MG63 (cell line): ENCODE data around the gene HS6ST1. TPM values are rescaled to one million over a fixed set of nuclear protein-coding genes. Genes with fewer than 3 reads are reported as not detected.

Source experiments
- DNase-seq: peaks from one replicate; pipeline ENCODE4 v3.0.0-alpha.2; 2020
- H3K27me3 ChIP-seq: fragments of 250-450 bp; sonication (Bioruptor Pico); 2 replicates; pipeline ENCODE4 v1.5.1; 2020; ENCODE audit warnings: mild to moderate bottlenecking, moderate library complexity
- H3K36me3 ChIP-seq: fragments of 250-450 bp; sonication (Bioruptor Pico); 2 replicates; pipeline ENCODE4 v1.5.1; 2020; ENCODE audit warnings: mild to moderate bottlenecking, moderate library complexity
- H3K4me3 ChIP-seq: fragments of 250-450 bp; sonication (Bioruptor Pico); 2 replicates; pipeline ENCODE4 v1.5.1; 2020; ENCODE audit warnings: mild to moderate bottlenecking, moderate library complexity
- H3K9me3 ChIP-seq: fragments of 250-450 bp; sonication (Bioruptor Pico); 2 replicates; pipeline ENCODE4 v1.5.1; 2020; ENCODE audit warnings: mild to moderate bottlenecking, moderate library complexity
- total RNA-seq: library from RNA; depleted of rRNA; stranded (reverse); fragments of >200 nt; shearing (Covaris generic); gene quantifications from 2 replicates; pipeline ENCODE4 v1.2.3, GENCODE V29; 2014; ENCODE audit warnings: low replicate concordance

HS6ST1 gene
- total RNA-seq, 1 experiment from 2014 or later, result 32.5 TPM

DNA sequence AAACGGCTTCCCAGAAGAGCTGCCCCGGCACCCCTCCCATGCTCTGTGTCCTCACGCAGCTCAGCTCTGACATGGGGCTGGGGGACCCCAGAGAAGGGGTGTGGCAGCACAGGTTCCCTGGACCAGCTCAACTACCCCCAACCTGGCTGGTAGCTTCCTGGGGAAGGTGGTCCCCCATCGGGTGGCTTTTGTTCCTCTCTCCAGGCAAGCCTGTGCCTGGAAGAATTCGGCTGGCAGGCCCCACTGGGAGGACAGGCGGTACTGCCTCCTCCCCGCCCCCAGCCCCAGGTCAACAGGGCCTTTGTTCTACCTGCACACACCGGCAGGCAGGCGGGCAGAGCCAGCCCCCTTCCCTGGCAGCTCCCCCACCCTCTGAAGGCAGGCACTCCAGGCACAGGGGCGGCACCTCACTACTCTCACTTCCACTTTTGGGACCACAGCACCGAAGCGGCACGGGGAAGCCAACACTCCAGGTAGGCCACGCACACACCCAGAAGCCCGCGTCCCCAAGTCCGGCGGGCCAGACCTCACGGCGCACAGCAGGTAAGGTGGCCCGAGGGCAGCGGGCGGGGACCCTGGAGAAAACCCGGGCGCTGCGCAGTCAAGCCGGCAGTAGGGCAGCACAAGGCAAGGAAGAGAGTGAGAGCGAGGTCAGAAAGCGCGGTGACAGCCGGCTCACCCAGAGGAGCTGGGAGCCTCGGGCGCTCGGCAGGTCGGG, 1.3 kb downstream of the HS6ST1 start:
- Histone ChIP-seq H3K27me3 (no peaks in the 10 kb centered on the region), H3K4me3 (peak overlapping the region; percentile 59), H3K9me3 (no peaks in the 10 kb centered on the region), H3K36me3 (no peaks in the 10 kb centered on the region)
- no peak for DNase-seq

- peak overlapping the region; percentile 59 for H3K4me3 ChIP-seq
- DNase-seq, result no peak
- no peaks in the 10 kb centered on the region for H3K9me3 ChIP-seq
- no peaks in the 10 kb centered on the region for H3K36me3 ChIP-seq
- H3K27me3 ChIP-seq, result no peaks in the 10 kb centered on the region
Observed at GRCh38 chr2:128316777-128317180, 1.9 kb downstream of the HS6ST1 start.

- Histone ChIP-seq H3K9me3 (no peaks in the 10 kb centered on the region), H3K27me3 (no peaks in the 10 kb centered on the region), H3K36me3 (no peaks in the 10 kb centered on the region), H3K4me3 (peak overlapping the region; percentile 59)
- DNase-seq, result no peak
Observed at GRCh38 chr2:128315829-128316776, 2.6 kb downstream of the HS6ST1 start.

DNA sequence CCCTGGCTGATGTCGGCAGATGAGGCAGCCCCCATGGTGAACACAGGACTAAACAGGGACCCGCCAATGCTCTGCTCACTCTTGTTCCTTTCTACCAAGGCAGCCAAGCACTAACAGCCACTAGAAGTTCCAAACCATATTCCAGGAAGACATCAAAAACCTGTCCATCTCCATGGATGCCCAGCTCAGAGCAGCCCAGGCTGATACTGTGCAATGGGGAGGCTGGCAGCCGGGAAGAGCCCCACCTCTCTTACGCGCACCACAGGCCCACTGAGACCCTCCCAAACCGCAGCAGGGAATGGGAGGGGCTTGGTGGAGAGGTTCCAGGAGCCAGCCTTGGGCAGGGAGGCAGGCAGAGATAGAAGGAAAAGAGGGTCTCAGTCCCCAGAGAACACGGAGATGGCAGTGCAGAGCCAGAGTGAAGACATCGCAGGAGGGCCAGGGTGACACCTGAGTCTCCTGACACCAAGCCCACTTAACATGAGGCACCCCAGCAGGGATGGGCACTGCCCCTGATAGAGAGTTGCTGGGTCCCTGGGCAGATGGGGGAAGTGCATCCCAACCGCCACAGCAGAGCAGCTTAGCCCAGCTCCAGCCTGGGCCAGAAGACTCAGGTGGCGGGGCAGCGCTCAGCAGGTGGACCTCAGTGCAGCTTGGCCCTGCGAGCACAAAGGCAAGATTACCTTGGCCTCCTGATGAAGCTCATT, 3.4 kb downstream of the HS6ST1 start:
- Histone ChIP-seq H3K27me3 (no peaks in the 10 kb centered on the region), H3K4me3 (no peak overlapping the region), H3K36me3 (no peaks in the 10 kb centered on the region), H3K9me3 (no peaks in the 10 kb centered on the region)
- no peak for DNase-seq

DNA sequence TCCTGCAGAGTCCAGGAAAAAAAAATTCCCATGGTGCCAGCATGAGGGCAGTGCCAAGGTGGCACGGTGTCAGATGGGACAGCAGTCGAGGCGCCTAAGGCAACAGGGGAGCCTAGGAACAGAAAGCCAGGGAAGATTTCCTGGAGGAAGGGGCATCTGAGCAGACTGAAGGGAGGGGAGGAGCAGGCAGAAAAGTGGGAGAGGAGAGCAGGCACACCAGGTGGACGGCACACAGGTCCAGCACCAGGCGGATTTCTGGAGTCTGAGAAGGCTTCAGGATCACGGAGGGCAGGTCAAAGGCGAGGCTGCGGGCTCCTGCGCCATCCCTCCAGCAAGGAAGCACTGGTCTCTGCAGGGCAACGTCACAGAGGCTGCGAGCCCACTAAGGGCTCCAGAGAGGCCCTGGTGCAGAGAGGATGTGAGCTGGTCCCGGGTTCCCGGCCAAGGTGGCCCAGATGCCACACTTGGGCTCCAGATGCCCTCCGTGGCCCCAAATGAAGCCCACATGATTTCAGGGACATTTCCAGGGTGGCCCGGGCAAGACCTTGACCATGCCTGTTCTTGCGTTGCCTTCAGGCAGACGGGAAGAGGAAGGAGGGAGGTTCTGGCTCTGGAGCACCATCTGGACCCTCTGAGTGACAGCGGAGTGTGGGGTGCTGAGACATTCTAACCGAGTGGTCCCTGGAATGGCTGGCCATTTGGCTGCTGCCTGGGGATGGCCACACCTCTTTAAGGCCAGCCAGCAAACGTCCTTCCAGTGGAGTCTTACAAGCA, 4.1 kb downstream of the HS6ST1 start:
- no peaks in the 10 kb centered on the region for H3K36me3 ChIP-seq
- no peaks in the 10 kb centered on the region for H3K9me3 ChIP-seq
- no peak overlapping the region for H3K4me3 ChIP-seq
- no peak for DNase-seq
- no peaks in the 10 kb centered on the region for H3K27me3 ChIP-seq

DNA sequence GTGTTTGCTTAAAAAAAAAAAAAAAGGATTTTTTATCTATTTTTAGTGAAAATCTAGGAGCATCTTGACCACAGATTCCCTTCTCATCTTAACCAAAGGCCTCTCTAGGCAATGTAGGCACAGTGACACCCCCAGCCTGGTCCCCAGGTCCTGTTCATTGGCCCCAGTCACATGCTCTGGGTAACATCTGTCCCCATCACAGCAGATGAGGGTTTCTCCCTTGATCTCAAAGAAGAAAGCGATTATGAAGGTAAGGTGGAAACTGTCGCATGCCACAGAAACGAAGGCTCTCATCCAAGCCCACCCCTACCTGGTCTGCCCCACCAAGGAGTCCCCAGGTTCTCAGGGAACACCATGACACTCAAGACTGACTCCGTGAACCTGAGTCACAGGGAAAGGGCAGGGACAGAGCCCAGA, 4.7 kb downstream of the HS6ST1 start:
- Histone ChIP-seq H3K36me3 (no peaks in the 10 kb centered on the region), H3K4me3 (no peak overlapping the region), H3K27me3 (no peaks in the 10 kb centered on the region), H3K9me3 (no peaks in the 10 kb centered on the region)
- DNase-seq, result no peak

GRCh38 chr2:128313091-128313836, 5.4 kb downstream of the HS6ST1 start:
- H3K4me3 ChIP-seq, result no peak overlapping the region
- DNase-seq, result no peak
- no peaks in the 10 kb centered on the region for H3K27me3 ChIP-seq
- no peaks in the 10 kb centered on the region for H3K36me3 ChIP-seq
- no peaks in the 10 kb centered on the region for H3K9me3 ChIP-seq

GRCh38 chr2:128312411-128312810, 6.3 kb downstream of the HS6ST1 start:
- no peak for DNase-seq
- Histone ChIP-seq H3K27me3 (no peaks in the 10 kb centered on the region), H3K36me3 (no peaks in the 10 kb centered on the region), H3K9me3 (no peaks in the 10 kb centered on the region), H3K4me3 (no peak overlapping the region)

DNA sequence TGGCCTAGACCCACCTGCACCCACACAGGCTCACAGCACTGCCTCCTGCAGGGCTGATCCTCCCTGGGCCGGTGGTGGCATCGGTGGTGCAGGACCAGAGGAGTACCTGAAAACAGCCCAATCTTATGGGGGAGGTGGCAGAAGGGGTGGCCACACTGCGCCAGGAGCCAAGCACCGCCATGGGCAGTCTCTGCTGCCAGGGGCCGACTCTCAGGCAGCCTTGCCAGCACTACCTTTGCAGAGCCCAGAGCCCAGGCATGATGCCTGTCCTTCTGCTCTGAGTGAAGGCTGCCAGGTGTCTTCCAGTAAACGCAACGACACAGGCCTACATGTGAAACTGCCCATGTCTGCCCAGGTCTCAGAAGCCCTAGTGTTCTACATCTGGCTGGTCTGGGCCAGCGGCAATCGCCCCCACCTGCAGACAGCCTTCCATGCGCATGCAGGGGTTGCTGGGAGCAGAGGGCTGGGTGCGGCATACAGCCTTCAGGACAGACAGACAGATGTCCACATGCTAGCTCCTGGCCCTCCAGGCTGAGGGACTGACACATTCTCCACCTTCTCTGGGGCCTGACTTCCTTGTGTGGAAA, 6.8 kb downstream of the HS6ST1 start:
- H3K9me3 ChIP-seq, result no peaks in the 10 kb centered on the region
- H3K27me3 ChIP-seq, result no peaks in the 10 kb centered on the region
- H3K4me3 ChIP-seq, result no peak overlapping the region
- DNase-seq, result no peak
- H3K36me3 ChIP-seq, result no peaks in the 10 kb centered on the region

DNA sequence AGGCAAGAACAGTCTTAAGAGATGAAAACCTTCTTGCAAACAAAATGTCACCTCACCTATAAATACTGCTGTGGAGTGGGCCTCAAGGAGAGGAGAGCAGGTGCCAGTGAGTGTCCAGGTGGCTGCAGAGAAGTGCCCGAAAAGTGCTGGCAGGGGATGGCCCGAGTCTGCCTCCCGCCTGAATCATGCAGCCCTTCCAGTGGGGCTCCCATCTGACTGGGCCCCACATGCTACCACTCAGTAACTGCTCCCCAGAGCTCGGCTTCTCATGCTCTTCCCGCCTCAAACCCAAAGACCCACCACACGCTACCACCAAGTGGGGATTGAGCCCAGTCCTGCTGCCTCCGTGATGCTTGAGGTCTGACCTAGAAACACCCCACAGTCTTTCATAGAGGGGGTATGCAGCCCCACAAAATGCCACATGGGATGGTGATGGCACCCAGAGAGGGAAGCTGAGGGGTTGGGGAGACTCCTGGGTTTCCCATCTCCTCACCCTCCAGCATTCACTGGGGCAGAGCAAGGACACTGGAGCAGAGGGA, 7.4 kb downstream of the HS6ST1 start:
- no peaks in the 10 kb centered on the region for H3K27me3 ChIP-seq
- no peak for DNase-seq
- H3K36me3 ChIP-seq, result no peaks in the 10 kb centered on the region
- no peak overlapping the region for H3K4me3 ChIP-seq
- no peaks in the 10 kb centered on the region for H3K9me3 ChIP-seq

DNA sequence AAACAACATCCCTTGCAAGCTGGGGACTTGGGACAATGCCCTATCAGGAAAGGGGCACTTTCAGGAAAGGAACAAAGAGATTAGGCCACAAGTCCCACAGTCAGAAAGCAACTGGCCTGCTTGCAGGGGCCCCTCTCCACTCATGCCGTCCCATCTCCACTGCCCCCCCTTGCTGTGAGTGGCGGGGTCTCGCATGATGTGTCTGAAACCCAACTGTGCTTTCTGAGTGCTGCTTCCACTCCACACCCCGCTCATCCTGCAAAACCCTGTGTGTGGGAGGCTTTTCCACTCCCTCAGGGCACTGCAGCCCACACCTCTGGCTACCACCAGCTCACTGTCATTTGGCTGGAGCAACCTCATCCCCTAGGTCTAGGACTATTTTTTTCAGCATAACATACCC, 7.9 kb downstream of the HS6ST1 start:
- no peak overlapping the region for H3K4me3 ChIP-seq
- H3K36me3 ChIP-seq, result no peaks in the 10 kb centered on the region
- no peaks in the 10 kb centered on the region for H3K27me3 ChIP-seq
- DNase-seq, result no peak
- no peaks in the 10 kb centered on the region for H3K9me3 ChIP-seq

- Histone ChIP-seq H3K4me3 (no peak overlapping the region), H3K36me3 (no peaks in the 10 kb centered on the region), H3K27me3 (no peaks in the 10 kb centered on the region), H3K9me3 (no peaks in the 10 kb centered on the region)
- no peak for DNase-seq
Observed at GRCh38 chr2:128310094-128310716, 8.5 kb downstream of the HS6ST1 start.

- DNase-seq, result no peak
- H3K27me3 ChIP-seq, result no peaks in the 10 kb centered on the region
- H3K36me3 ChIP-seq, result no peaks in the 10 kb centered on the region
- H3K9me3 ChIP-seq, result no peaks in the 10 kb centered on the region
- no peak overlapping the region for H3K4me3 ChIP-seq
Observed at GRCh38 chr2:128309280-128310093, 9.2 kb downstream of the HS6ST1 start.

DNA sequence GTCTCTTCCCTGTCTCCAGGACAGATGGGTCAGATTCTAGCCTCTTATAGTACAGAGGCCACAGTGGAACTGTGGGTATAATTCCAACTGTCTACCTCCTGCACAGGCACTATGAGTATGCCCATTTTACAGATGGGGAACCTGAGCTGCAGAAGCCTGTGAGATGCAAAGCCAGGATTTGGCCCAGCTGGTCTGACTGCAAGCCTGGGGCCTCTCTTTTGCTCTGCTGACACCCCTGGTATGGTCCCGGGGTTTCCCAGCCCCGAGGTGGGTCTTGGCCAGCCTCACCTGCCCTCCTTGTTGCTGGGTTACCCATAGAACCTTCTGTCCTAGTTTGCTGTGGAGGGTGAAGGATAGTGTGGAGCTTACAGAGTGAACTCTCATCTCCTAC, 9.8 kb downstream of the HS6ST1 start:
- H3K4me3 ChIP-seq, result no peak overlapping the region
- H3K9me3 ChIP-seq, result no peaks in the 10 kb centered on the region
- no peak for DNase-seq
- no peaks in the 10 kb centered on the region for H3K27me3 ChIP-seq
- no peaks in the 10 kb centered on the region for H3K36me3 ChIP-seq
